WTC11 (cell line): ENCODE data around the gene GPR17.

ENCODE experiments used
- ATF3 ChIP-seq: sonication (generic); formaldehyde crosslinking; conservative IDR thresholded peaks from 2 replicates; pipeline ENCODE4 v1.8.1; 2022; ENCODE audit warnings: mild to moderate bottlenecking, missing genetic modification reagents
- CREM ChIP-seq: sonication (generic); formaldehyde crosslinking; IDR thresholded peaks from 2 replicates; pipeline ENCODE4 v1.8.1; 2022; ENCODE audit warnings: mild to moderate bottlenecking, missing genetic modification reagents, moderate library complexity
- CTCF ChIP-seq: fragments of 200-600 bp; IDR thresholded peaks from 2 replicates; pipeline ENCODE4 v1.8.0; 2022; ENCODE audit warnings: antibody characterized with exemption
- HMGXB4 ChIP-seq: sonication (generic); formaldehyde crosslinking; IDR thresholded peaks from 2 replicates; pipeline ENCODE4 v1.8.1; 2023; ENCODE audit warnings: mild to moderate bottlenecking, moderate library complexity, missing genetic modification reagents
- NFATC4 ChIP-seq: fragments of 250-450 bp; sonication (Bioruptor Pico); IDR thresholded peaks from 2 replicates; pipeline ENCODE4 v1.9.0; 2021; ENCODE audit warnings: mild to moderate bottlenecking
- NR3C1 ChIP-seq: sonication (generic); formaldehyde crosslinking; conservative IDR thresholded peaks from 2 replicates; pipeline ENCODE4 v1.8.1; 2023; ENCODE audit warnings: low read depth, mild to moderate bottlenecking, missing genetic modification reagents

GRCh38 chr2:127645395-127646291, at the start of gene GPR17:
- TF ChIP-seq ATF3 (CRISPR knock-in tag) (no peak), HMGXB4 (CRISPR knock-in tag) (no peak), NFATC4 (CRISPR knock-in tag) (no peak), NR3C1 (CRISPR knock-in tag) (no peak), CTCF (no peak), CREM (CRISPR knock-in tag) (no peak)
